ENCODE data around the gene COL4A1.

DNA sequence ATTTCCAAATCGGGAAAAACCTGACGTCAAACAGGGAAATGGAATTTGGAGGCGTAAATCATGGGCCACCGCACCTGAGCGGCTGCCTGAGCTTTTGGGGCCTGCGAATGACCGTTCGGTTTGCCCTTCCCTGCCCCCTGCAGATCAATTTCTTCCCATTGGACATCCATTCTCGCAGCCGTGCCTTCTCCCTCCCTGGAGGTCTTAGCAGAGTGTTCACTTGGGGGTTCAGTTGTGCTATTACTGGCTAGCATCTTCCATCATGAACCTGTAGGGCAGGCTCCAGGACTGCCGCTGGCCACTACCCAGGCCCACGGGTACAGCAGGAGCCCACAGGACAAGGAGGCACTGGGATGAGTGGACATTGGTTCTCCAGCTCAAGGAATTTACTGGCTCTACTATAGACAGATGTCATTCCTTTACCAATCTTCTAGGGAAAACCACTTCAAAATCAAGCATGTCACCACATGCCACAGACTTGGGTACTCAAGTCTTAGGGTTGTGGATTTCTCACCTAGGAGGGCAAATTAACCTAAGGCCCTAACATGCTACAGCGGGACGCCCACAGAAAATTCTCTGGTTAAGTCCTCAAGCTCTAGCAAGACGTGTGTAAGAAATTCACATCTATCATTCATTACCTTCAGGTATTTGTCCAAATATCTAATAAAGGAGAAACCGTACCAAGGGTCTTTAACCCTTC lies 75.5 kb downstream of the COL4A1 start:
- TF ChIP-seq EZH2 (IDR thresholded peaks at IDR 0.05; ENCODE audit: borderline replicate concordance, low read length) = no peak
- TF ChIP-seq, protein P1, sequence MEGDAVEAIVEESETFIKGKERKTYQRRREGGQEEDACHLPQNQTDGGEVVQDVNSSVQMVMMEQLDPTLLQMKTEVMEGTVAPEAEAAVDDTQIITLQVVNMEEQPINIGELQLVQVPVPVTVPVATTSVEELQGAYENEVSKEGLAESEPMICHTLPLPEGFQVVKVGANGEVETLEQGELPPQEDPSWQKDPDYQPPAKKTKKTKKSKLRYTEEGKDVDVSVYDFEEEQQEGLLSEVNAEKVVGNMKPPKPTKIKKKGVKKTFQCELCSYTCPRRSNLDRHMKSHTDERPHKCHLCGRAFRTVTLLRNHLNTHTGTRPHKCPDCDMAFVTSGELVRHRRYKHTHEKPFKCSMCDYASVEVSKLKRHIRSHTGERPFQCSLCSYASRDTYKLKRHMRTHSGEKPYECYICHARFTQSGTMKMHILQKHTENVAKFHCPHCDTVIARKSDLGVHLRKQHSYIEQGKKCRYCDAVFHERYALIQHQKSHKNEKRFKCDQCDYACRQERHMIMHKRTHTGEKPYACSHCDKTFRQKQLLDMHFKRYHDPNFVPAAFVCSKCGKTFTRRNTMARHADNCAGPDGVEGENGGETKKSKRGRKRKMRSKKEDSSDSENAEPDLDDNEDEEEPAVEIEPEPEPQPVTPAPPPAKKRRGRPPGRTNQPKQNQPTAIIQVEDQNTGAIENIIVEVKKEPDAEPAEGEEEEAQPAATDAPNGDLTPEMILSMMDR (IDR thresholded peaks at IDR 0.05; ENCODE audit: low read length) = no peak

Measured in OCI-LY1 (cell line).